OCI-LY3 (cell line): ENCODE measurements around the gene ASTN2.

Experiments
- EZH2phosphoT487 ChIP-seq: fragments of 200-600 bp; shearing (Covaris generic); IDR thresholded peaks from 2 replicates; pipeline ENCODE4 v1.6.1; 2018; ENCODE audit warnings: antibody characterized with exemption, mixed run types, low read depth
- TF ChIP-seq, protein P1 (sequence below): fragments of 200-600, 300-600 bp; sonication (generic); IDR thresholded peaks from 2 replicates; pipeline ENCODE4 v1.5.1; 2014; ENCODE audit warnings: antibody characterized with exemption, low read length, low read depth

- TF ChIP-seq, protein P1, sequence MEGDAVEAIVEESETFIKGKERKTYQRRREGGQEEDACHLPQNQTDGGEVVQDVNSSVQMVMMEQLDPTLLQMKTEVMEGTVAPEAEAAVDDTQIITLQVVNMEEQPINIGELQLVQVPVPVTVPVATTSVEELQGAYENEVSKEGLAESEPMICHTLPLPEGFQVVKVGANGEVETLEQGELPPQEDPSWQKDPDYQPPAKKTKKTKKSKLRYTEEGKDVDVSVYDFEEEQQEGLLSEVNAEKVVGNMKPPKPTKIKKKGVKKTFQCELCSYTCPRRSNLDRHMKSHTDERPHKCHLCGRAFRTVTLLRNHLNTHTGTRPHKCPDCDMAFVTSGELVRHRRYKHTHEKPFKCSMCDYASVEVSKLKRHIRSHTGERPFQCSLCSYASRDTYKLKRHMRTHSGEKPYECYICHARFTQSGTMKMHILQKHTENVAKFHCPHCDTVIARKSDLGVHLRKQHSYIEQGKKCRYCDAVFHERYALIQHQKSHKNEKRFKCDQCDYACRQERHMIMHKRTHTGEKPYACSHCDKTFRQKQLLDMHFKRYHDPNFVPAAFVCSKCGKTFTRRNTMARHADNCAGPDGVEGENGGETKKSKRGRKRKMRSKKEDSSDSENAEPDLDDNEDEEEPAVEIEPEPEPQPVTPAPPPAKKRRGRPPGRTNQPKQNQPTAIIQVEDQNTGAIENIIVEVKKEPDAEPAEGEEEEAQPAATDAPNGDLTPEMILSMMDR, result no peak
- TF ChIP-seq EZH2phosphoT487, result no peak
These were observed 397.4 kb downstream of the ASTN2 start for GRCh38 chr9:117017414-117017985.
